ENCODE data around the gene GRAP. TPM values are rescaled to one million over a fixed set of nuclear protein-coding genes. Genes with fewer than 3 reads are reported as not detected.

The GRAP gene
- total RNA-seq, 4 donors from 2014 or later = 3.0 to 85.0 (median 3.2) TPM

DNA sequence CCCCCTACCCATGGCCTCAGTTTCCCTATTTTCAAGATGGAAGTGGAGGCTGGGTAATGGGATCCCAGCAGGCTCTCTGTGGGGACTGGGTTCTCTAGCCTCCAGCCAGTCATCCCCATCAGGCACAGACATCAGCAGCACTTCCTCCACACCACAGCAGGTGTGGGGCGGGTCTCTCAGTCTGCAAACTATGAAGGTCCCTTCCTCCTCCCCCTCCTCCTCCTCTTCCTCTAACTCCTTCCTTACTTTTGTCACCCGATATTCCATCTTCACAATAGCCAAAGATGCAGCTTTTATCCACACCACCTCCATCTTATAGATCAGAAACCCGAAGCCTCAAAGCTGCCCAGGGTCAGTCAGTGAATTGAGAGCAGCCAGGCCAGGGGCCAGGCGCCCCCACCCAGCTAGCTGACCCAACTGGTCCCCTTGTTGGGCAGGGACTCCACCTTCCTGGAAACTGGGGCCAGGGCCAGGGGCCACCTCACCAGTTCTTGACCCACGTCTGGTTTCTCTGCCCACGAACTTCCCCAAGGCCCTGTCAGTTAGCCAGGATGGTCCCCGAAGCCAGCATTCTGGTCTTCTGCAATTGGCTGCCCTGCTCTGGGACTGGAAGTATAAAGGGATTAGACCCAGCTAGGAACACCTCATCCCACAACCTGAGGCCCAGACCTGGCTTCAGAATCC is 44.7 kb downstream of the GRAP start:
- Histone ChIP-seq H3K9me3 (no peaks in the 10 kb centered on the region), H3K36me3 (no peaks in the 10 kb centered on the region), H3K27me3 (no peaks in the 10 kb centered on the region), H3K4me3 (peak overlapping the region in 2 of 4 donors; percentile 64 to 87), H3K4me1 (peaks cover 0 to 36% (median 7%) of the 10 kb centered on the region in 4 donors), H3K27ac (peak overlapping the region in 2 of 4 donors; percentile 85 to 90)
- no peak for TF ChIP-seq POLR2A (IDR thresholded peaks at IDR 0.05)
- TF ChIP-seq, protein P1, sequence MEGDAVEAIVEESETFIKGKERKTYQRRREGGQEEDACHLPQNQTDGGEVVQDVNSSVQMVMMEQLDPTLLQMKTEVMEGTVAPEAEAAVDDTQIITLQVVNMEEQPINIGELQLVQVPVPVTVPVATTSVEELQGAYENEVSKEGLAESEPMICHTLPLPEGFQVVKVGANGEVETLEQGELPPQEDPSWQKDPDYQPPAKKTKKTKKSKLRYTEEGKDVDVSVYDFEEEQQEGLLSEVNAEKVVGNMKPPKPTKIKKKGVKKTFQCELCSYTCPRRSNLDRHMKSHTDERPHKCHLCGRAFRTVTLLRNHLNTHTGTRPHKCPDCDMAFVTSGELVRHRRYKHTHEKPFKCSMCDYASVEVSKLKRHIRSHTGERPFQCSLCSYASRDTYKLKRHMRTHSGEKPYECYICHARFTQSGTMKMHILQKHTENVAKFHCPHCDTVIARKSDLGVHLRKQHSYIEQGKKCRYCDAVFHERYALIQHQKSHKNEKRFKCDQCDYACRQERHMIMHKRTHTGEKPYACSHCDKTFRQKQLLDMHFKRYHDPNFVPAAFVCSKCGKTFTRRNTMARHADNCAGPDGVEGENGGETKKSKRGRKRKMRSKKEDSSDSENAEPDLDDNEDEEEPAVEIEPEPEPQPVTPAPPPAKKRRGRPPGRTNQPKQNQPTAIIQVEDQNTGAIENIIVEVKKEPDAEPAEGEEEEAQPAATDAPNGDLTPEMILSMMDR (IDR thresholded peaks at IDR 0.05) = no peak
- DNase-seq = no peak

DNA sequence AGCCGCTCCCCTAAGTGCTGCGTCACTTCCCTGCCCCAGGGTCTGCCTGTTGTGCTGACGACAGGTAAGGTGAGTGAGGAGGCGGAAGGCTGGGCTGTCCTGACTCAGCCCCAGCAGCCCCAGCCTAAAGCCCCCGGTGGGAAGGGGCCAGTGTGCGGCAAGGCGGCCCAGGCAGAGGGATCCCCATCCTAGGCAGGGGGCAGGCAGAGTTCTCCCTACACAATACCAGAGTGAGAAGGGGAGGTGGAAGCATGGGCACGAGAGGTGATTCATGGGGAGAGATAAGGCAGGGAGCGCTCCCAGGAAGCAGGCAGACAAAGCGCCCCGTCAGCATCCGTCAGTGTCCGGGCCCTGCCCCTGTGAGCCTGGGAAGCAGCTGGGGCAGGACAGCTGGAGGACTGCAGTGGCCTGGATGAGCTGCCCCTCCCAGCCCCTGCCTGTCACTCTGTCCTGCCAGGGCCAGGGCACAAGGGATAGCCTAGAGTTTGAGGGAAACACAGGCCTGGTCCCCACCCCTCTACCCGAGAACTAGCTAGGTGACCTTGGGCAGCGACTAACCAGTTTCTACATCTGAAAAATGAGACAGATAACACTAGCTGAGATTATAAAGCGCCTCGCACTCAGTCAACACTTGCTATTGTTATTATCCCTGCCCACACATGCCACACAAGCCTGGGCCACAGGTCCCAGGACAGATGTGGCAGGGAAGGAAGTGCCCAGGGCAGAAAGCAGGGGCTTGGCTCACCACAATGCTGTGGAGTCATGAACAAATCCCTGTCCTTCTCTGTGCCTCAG is 46.0 kb downstream of the GRAP start:
- TF ChIP-seq POLR2A (IDR thresholded peaks at IDR 0.05) = peak; percentile 27 to 66
- TF ChIP-seq, protein P1 (IDR thresholded peaks at IDR 0.05) = no peak
- Histone ChIP-seq H3K36me3 (no peaks in the 10 kb centered on the region), H3K9me3 (no peaks in the 10 kb centered on the region), H3K4me1 (peaks cover 0 to 36% (median 7%) of the 10 kb centered on the region in 4 donors), H3K27ac (peak overlapping the region in 3 of 4 donors; percentile 67 to 90 (median 85)), H3K4me3 (peak overlapping the region in 1 of 4 donors; percentile 33), H3K27me3 (no peaks in the 10 kb centered on the region)
- DNase-seq = peak in 2 of 3 donors; percentile 89

DNA sequence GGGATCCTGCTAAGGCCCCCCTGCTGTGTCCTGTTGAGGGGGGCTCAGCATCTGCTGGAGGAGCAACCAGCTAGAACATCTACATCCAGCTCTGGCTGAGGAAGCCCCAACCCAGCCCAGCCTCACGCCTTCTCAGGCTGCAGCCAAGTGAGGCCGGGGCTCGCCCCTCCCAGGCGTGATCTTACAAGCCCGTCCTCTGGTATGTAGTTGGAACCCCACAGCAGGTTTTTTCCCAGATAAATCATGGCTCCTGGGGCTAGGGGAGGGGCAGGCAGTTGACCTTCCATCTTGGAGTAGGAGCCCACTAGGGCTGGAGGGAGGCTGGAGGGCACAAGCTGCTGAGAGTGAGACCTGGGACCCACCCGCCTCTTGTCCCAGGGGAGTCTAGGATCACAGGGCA is 46.8 kb downstream of the GRAP start:
- no peak for TF ChIP-seq POLR2A (IDR thresholded peaks at IDR 0.05)
- TF ChIP-seq, protein P1 (IDR thresholded peaks at IDR 0.05) = no peak
- Histone ChIP-seq H3K27me3 (no peaks in the 10 kb centered on the region), H3K4me3 (no peak overlapping the region), H3K36me3 (no peaks in the 10 kb centered on the region), H3K9me3 (no peaks in the 10 kb centered on the region), H3K4me1 (peaks cover 0 to 34% (median 5%) of the 10 kb centered on the region in 4 donors), H3K27ac (peak overlapping the region in 1 of 4 donors; percentile 90)
- DNase-seq = no peak

DNA sequence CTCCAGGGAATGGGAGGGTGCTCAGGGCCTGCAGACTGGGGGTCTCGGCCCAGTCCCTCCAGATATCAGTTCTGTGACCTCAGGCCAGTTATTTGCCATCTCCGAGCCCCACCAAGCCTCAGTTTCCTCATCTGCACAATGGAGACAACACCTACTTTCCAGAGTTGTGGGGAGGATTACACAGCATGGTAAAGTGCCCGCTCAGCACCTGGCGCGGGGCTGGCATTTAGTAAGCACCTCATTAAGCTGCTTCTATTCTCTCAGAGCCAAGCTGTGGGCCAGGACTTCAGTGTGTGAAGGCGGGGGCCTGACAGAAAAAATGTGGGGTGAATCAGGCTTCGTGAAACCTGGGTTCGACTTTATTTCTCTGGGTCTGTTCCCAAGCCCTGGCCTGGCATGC is 47.4 kb downstream of the GRAP start:
- Histone ChIP-seq H3K9me3 (no peaks in the 10 kb centered on the region), H3K27me3 (no peaks in the 10 kb centered on the region), H3K27ac (no peak overlapping the region), H3K4me1 (peaks cover 0 to 33% (median 4%) of the 10 kb centered on the region in 4 donors), H3K36me3 (no peaks in the 10 kb centered on the region), H3K4me3 (no peak overlapping the region)
- no peak for TF ChIP-seq POLR2A (IDR thresholded peaks at IDR 0.05)
- TF ChIP-seq, protein P1 (IDR thresholded peaks at IDR 0.05) = no peak
- no peak for DNase-seq

DNA sequence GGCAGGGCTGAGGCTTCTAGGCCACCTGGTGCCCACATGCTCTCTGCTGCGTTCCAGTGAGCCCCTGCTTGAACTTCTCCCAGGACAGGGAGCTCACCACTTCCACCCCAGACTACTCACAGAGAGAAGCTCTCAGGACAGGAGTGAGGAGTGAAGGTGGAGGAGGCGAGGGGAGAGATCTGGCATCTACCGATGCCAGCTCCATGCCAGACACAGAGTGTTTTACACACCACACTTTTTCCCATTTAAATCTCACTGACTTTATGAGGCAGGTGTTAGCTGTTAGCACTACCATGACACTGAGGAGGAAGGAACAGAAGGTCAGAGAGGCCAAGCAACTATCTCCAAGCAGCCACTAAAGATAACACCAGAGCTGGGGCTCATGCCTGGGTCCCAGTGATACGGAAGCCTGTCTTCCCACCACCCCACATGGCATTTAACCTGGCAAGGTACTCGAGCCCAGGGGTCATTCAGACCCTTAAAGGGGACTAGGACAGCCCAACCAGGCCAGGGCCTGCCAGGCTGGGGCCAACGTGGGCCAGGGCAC is 49.0 kb downstream of the GRAP start:
- Histone ChIP-seq H3K9me3 (no peaks in the 10 kb centered on the region), H3K27me3 (no peaks in the 10 kb centered on the region), H3K27ac (no peak overlapping the region), H3K36me3 (peaks cover 0 to 4% (median 0%) of the 10 kb centered on the region in 3 donors), H3K4me3 (no peak overlapping the region), H3K4me1 (peaks cover 0 to 33% (median 10%) of the 10 kb centered on the region in 4 donors)
- no peak for DNase-seq
- TF ChIP-seq, protein P1 (IDR thresholded peaks at IDR 0.05) = no peak
- TF ChIP-seq POLR2A (IDR thresholded peaks at IDR 0.05) = no peak
